Fibroblast of lung (primary cell): ENCODE data around the gene GALNT18. TPM values are rescaled to one million over a fixed set of nuclear protein-coding genes. Genes with fewer than 3 reads are reported as not detected.

Experiments
- DNase-seq, 2 donors: peaks; one replicate each; pipeline versions ENCODE4 v3.0.0 to v3.0.0-alpha.2; 2010; ENCODE audit warnings: low read depth in 2 of 2
- H2AFZ ChIP-seq: 2 replicates; pipeline ENCODE4 v1.5.1; 2012; ENCODE audit warnings: low read length, control low read depth, inconsistent platforms
- H3K27ac ChIP-seq: 2 replicates; pipeline ENCODE4 v1.5.1; 2011; ENCODE audit warnings: low read length, control low read depth; ENCODE audit not compliant: insufficient read depth
- H3K27me3 ChIP-seq: 2 replicates; pipeline ENCODE4 v1.5.1; 2011; ENCODE audit warnings: mild to moderate bottlenecking, low read length; ENCODE audit not compliant: control insufficient read depth, insufficient read depth
- H3K36me3 ChIP-seq: 2 replicates; pipeline ENCODE4 v1.5.1; 2011; ENCODE audit warnings: low read length; ENCODE audit not compliant: control insufficient read depth, insufficient read depth
- H3K4me1 ChIP-seq: 2 replicates; pipeline ENCODE4 v1.5.1; 2011; ENCODE audit warnings: low read length; ENCODE audit not compliant: control insufficient read depth, insufficient read depth; ENCODE audit errors: extremely low read depth
- H3K4me2 ChIP-seq: 2 replicates; pipeline ENCODE4 v1.5.1; 2011; ENCODE audit warnings: low read length, control low read depth; ENCODE audit not compliant: insufficient read depth; ENCODE audit errors: extremely low read depth
- H3K4me3 ChIP-seq, 4 experiments: fragments of 200-600 bp in 1 of 4; sonication (generic) in 1 of 4; replicated peaks in 1 of 4; 2 replicates each; pipeline ENCODE4 v1.5.1; 2011 to 2016; ENCODE audit warnings: low read length in 4 of 4, low read depth in 3 of 4, mild to moderate bottlenecking in 3 of 4, control low read depth in 2 of 4, inconsistent platforms in 1 of 4, mixed read lengths in 1 of 4; ENCODE audit not compliant: insufficient read depth in 1 of 4; ENCODE audit errors: control extremely low read depth in 1 of 4
- H3K79me2 ChIP-seq: 2 replicates; pipeline ENCODE4 v1.5.1; 2012; ENCODE audit warnings: mild to moderate bottlenecking, low read length, inconsistent platforms; ENCODE audit not compliant: control insufficient read depth, insufficient read depth
- H3K9ac ChIP-seq: 2 replicates; pipeline ENCODE4 v1.5.1; 2011; ENCODE audit warnings: mild to moderate bottlenecking, low read length, control low read depth; ENCODE audit not compliant: insufficient read depth
- H3K9me3 ChIP-seq: 2 replicates; pipeline ENCODE4 v1.5.1; 2012; ENCODE audit warnings: low read depth, low read length; ENCODE audit not compliant: control insufficient read depth, insufficient read depth
- H4K20me1 ChIP-seq: 2 replicates; pipeline ENCODE4 v1.5.1; 2011; ENCODE audit warnings: low read length; ENCODE audit not compliant: control insufficient read depth, insufficient read depth; ENCODE audit errors: extremely low read depth
- EZH2 ChIP-seq: IDR thresholded peaks from 2 replicates; pipeline ENCODE4 v1.5.1; 2012; ENCODE audit warnings: low read length, control low read depth, mild to moderate bottlenecking; ENCODE audit errors: missing control alignments
- polyA plus RNA-seq, 2 donors: library from polyadenylated mRNA; depleted of rRNA in 1 of 2; stranded (reverse) in 1 of 2; unstranded in 1 of 2; fragments of >200 nt; gene quantifications; 2 replicates each; pipeline ENCODE4 v1.2.1, GENCODE V29; 2011 to 2012; ENCODE audit warnings: missing spikeins in 1 of 2
- total RNA-seq: library from RNA; depleted of rRNA; stranded (reverse); fragments of >200 nt; gene quantifications from 2 replicates; pipeline ENCODE4 v1.2.1, GENCODE V29; 2014
- TF ChIP-seq, protein P1 (sequence below), 2 donors: IDR thresholded peaks in 1 of 2; conservative IDR thresholded peaks in 1 of 2; 1 replicate in 1 of 2; 2 replicates in 1 of 2; pipeline ENCODE4 v1.5.1; 2011 to 2012; ENCODE audit warnings: low read length in 2 of 2, control low read depth in 1 of 2, inconsistent platforms in 1 of 2, low read depth in 1 of 2, mild to moderate bottlenecking in 1 of 2

Gene GALNT18
- total and polyA plus RNA-seq, 2 donors (not counting 1 experiment from before 2014, with no cell fraction given): 0.50 to 19.3 TPM

DNA sequence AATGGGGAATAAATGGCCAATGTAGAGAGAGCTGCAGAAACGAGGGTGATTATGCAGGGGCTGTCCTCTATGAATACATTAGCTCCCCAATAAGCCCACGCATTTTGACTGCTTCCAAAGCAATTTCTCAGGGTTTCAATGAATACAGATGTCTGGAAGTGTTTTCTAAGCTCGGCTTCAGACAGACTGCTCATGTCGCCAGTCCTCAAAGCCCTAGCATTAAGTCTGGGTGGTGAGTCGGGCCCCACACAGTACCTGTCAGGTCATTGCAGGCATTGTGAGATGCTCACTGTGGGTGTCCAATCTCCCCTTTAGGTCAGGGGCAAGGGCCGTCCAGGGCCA, 250.9 kb downstream of the GALNT18 start:
- no peak overlapping the region for H3K9ac ChIP-seq
- no peak overlapping the region for H2AFZ ChIP-seq
- no peaks in the 10 kb centered on the region for H3K4me1 ChIP-seq
- H3K4me2 ChIP-seq: no peak overlapping the region
- no peaks in the 10 kb centered on the region for H3K79me2 ChIP-seq
- no peaks in the 10 kb centered on the region for H4K20me1 ChIP-seq
- DNase-seq: no peak
- H3K4me3 ChIP-seq: no peak overlapping the region
- no peaks in the 10 kb centered on the region for H3K9me3 ChIP-seq
- H3K27ac ChIP-seq: no peak overlapping the region
- no peak for TF ChIP-seq EZH2
- TF ChIP-seq, protein P1, sequence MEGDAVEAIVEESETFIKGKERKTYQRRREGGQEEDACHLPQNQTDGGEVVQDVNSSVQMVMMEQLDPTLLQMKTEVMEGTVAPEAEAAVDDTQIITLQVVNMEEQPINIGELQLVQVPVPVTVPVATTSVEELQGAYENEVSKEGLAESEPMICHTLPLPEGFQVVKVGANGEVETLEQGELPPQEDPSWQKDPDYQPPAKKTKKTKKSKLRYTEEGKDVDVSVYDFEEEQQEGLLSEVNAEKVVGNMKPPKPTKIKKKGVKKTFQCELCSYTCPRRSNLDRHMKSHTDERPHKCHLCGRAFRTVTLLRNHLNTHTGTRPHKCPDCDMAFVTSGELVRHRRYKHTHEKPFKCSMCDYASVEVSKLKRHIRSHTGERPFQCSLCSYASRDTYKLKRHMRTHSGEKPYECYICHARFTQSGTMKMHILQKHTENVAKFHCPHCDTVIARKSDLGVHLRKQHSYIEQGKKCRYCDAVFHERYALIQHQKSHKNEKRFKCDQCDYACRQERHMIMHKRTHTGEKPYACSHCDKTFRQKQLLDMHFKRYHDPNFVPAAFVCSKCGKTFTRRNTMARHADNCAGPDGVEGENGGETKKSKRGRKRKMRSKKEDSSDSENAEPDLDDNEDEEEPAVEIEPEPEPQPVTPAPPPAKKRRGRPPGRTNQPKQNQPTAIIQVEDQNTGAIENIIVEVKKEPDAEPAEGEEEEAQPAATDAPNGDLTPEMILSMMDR (conservative IDR thresholded peaks at IDR 0.05 in 1 of 2, IDR thresholded peaks at IDR 0.05 in 1 of 2; ENCODE audit: low read depth in 1 of 2, low read length in 2 of 2): no peak
- H3K27me3 ChIP-seq: no peaks in the 10 kb centered on the region
- no peaks in the 10 kb centered on the region for H3K36me3 ChIP-seq

DNA sequence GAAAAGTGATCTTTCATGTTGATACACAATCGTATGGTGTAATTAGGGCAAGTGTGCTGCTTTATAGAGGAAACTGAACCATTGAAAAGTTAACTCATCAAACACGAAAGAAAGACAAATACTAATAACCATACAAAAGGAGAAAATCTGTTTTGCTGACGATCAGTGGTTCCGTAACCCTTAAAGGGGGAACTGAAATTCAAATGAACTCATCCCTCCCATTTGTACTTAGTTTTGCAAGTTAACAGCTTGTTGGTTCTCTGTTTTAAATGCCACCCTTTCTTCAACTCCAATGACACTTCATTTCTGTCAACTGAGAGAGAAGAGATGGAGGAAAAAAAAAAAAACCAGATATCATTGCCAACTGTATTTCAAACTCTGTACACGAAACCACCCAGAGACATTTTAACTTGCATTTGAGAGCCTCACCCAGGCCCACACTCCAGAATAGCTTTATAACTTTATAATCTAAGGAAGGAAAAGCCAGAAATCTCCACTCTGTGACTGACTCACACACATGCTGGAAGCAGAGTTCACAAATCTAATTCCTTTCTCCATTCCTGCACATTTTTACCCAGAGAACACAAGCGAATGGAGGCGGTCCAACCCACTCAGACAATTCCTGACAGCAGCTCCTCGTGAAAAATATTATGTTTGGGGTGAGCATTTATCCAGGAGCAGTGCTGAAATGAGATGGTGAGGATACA, 251.4 kb downstream of the GALNT18 start:
- Histone ChIP-seq H3K9ac (no peak overlapping the region), H3K36me3 (no peaks in the 10 kb centered on the region), H3K4me1 (no peaks in the 10 kb centered on the region), H3K79me2 (no peaks in the 10 kb centered on the region), H3K27me3 (no peaks in the 10 kb centered on the region), H2AFZ (no peak overlapping the region), H4K20me1 (no peaks in the 10 kb centered on the region), H3K9me3 (no peaks in the 10 kb centered on the region), H3K4me2 (no peak overlapping the region), H3K4me3 (no peak overlapping the region), H3K27ac (no peak overlapping the region)
- peak in 1 of 2 donors; percentile 10 for DNase-seq
- no peak for TF ChIP-seq EZH2
- TF ChIP-seq, protein P1 (conservative IDR thresholded peaks at IDR 0.05 in 1 of 2, IDR thresholded peaks at IDR 0.05 in 1 of 2; ENCODE audit: low read depth in 1 of 2, low read length in 2 of 2): no peak

DNA sequence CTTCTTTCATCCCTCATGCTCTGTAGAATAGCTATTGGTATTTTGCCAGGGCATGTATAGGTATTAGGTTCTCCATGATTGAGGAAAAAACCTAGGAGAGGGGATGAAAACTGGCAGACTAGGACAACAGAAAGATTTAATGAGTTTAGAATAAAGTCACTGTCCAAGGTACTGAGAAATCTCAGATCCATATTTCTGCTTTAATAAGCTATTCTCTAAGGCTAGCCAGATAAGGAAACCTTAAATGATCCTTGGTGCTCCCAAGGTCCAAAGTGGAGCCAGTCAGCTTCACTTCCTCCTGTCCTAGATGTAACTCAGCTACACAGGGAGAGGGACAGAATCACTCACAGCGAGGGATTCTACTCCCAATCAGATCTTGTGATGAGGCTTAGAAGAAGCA, 255.0 kb downstream of the GALNT18 start:
- H3K79me2 ChIP-seq: no peaks in the 10 kb centered on the region
- no peaks in the 10 kb centered on the region for H4K20me1 ChIP-seq
- no peak overlapping the region for H3K4me3 ChIP-seq
- no peak overlapping the region for H2AFZ ChIP-seq
- H3K36me3 ChIP-seq: no peaks in the 10 kb centered on the region
- no peak overlapping the region for H3K9ac ChIP-seq
- H3K9me3 ChIP-seq: no peaks in the 10 kb centered on the region
- no peaks in the 10 kb centered on the region for H3K27me3 ChIP-seq
- peak; percentile 6 to 26 for DNase-seq
- H3K4me2 ChIP-seq: no peak overlapping the region
- H3K27ac ChIP-seq: no peak overlapping the region
- TF ChIP-seq, protein P1 (conservative IDR thresholded peaks at IDR 0.05 in 1 of 2, IDR thresholded peaks at IDR 0.05 in 1 of 2; ENCODE audit: low read depth in 1 of 2, low read length in 2 of 2): no peak
- no peak for TF ChIP-seq EZH2
- H3K4me1 ChIP-seq: no peaks in the 10 kb centered on the region
